Measurements from ENCODE around the gene RFT1.

- TF ChIP-seq ZNF776 (tag by site-specific recombination; IDR thresholded peaks at IDR 0.05; ENCODE audit: borderline replicate concordance) (no peak), ATF2 (tag by site-specific recombination; IDR thresholded peaks at IDR 0.05; ENCODE audit: low read depth) (no peak), ZNF830 (tag by site-specific recombination; IDR thresholded peaks at IDR 0.05; ENCODE audit: low read depth) (no peak), MYNN (tag by site-specific recombination; IDR thresholded peaks at IDR 0.05; ENCODE audit: borderline replicate concordance) (no peak)
- TF ChIP-seq, protein P1, sequence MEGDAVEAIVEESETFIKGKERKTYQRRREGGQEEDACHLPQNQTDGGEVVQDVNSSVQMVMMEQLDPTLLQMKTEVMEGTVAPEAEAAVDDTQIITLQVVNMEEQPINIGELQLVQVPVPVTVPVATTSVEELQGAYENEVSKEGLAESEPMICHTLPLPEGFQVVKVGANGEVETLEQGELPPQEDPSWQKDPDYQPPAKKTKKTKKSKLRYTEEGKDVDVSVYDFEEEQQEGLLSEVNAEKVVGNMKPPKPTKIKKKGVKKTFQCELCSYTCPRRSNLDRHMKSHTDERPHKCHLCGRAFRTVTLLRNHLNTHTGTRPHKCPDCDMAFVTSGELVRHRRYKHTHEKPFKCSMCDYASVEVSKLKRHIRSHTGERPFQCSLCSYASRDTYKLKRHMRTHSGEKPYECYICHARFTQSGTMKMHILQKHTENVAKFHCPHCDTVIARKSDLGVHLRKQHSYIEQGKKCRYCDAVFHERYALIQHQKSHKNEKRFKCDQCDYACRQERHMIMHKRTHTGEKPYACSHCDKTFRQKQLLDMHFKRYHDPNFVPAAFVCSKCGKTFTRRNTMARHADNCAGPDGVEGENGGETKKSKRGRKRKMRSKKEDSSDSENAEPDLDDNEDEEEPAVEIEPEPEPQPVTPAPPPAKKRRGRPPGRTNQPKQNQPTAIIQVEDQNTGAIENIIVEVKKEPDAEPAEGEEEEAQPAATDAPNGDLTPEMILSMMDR (tag by site-specific recombination; IDR thresholded peaks at IDR 0.05) = no peak
These were observed 9.9 kb upstream of the RFT1 start for GRCh38 chr3:53139906-53140846.
